SH-SY5Y (cell line): Measurements from ENCODE around the gene ACOT6.

Source experiments
- GATA2 ChIP-seq: IDR thresholded peaks from 2 replicates; pipeline ENCODE4 v1.6.1; 2011; ENCODE audit warnings: mild to moderate bottlenecking, low read depth, low read length
- GATA3 ChIP-seq: IDR thresholded peaks from 2 replicates; pipeline ENCODE4 v1.6.1; 2011; ENCODE audit warnings: low read depth, mild to moderate bottlenecking, low read length, moderate library complexity

Gene ACOT6

GRCh38 chr14:73610687-73611086, 1.6 kb upstream of the ACOT6 start:
- no peak for TF ChIP-seq GATA3
- TF ChIP-seq GATA2, result no peak

GRCh38 chr14:73613046-73613383, 698 bp downstream of the ACOT6 start:
- TF ChIP-seq GATA2, result no peak
- no peak for TF ChIP-seq GATA3

GRCh38 chr14:73613419-73613963, 1.2 kb downstream of the ACOT6 start:
- TF ChIP-seq GATA2 (no peak), GATA3 (no peak)

GRCh38 chr14:73616831-73617230, 4.5 kb downstream of the ACOT6 start:
- no peak for TF ChIP-seq GATA3
- no peak for TF ChIP-seq GATA2

- TF ChIP-seq GATA2 (no peak), GATA3 (no peak)
Measured at GRCh38 chr14:73619524-73619923, 7.2 kb downstream of the ACOT6 start.

- TF ChIP-seq GATA3 (no peak), GATA2 (no peak)
Measured at GRCh38 chr14:73620268-73620667, 8.0 kb downstream of the ACOT6 start.

- TF ChIP-seq GATA2 (no peak), GATA3 (no peak)
Measured at GRCh38 chr14:73623504-73624054, 11.3 kb downstream of the ACOT6 start.

GRCh38 chr14:73625706-73626105, 13.4 kb downstream of the ACOT6 start:
- TF ChIP-seq GATA3, result no peak

- TF ChIP-seq GATA2, result no peak
- no peak for TF ChIP-seq GATA3
Measured at GRCh38 chr14:73627151-73627558, 14.8 kb downstream of the ACOT6 start.

- TF ChIP-seq GATA3 (no peak), GATA2 (no peak)
Measured at GRCh38 chr14:73630009-73630780, 17.9 kb downstream of the ACOT6 start.

- TF ChIP-seq GATA2, result no peak
- no peak for TF ChIP-seq GATA3
Measured at GRCh38 chr14:73633116-73634010, 21.0 kb downstream of the ACOT6 start.

- TF ChIP-seq GATA3 (no peak), GATA2 (no peak)
Measured at GRCh38 chr14:73634011-73634833, 21.9 kb downstream of the ACOT6 start.

GRCh38 chr14:73637830-73638229, 25.5 kb downstream of the ACOT6 start:
- TF ChIP-seq GATA3 (no peak), GATA2 (no peak)

GRCh38 chr14:73640796-73641365, 28.6 kb downstream of the ACOT6 start:
- no peak for TF ChIP-seq GATA2
- no peak for TF ChIP-seq GATA3
